Muscle of back (tissue), 13 donors: ENCODE results near the gene SIGLEC6. TPM values are rescaled to one million over a fixed set of nuclear protein-coding genes. Genes with fewer than 3 reads are reported as not detected.

Experiments used
- DNase-seq, 3 donors: peaks; one replicate each; pipeline versions ENCODE4 v3.0.0 to v3.0.0-alpha.2; 2013
- long read RNA-seq, 9 donors: transcript quantifications; one replicate each; lab custom pipeline, GENCODE V29; 2026
- polyA plus RNA-seq, 10 donors: library from polyadenylated mRNA; unstranded; fragments of 120-200 nt; gene quantifications; one replicate each; pipeline ENCODE4 v1.2.1, GENCODE V29; 2013; ENCODE audit not compliant: insufficient read length in 10 of 10

The SIGLEC6 gene
- under 1 TPM in 7 of 10 donors, not detected in 3; 0.11 to 0.46 (median 0.33) TPM for polyA plus RNA-seq
- long read RNA-seq, donor 1, result 0 reads
- long read RNA-seq, donor 2, result 0 reads
- long read RNA-seq, donor 3, result 0 reads
- long read RNA-seq, donor 4, result 0 reads
- long read RNA-seq, donor 5, result 0 reads
- long read RNA-seq, donor 6, result 0 reads
- long read RNA-seq, donor 7, result 0 reads
- long read RNA-seq, donor 8, result 0 reads
- long read RNA-seq, donor 9, result 0 reads

DNA sequence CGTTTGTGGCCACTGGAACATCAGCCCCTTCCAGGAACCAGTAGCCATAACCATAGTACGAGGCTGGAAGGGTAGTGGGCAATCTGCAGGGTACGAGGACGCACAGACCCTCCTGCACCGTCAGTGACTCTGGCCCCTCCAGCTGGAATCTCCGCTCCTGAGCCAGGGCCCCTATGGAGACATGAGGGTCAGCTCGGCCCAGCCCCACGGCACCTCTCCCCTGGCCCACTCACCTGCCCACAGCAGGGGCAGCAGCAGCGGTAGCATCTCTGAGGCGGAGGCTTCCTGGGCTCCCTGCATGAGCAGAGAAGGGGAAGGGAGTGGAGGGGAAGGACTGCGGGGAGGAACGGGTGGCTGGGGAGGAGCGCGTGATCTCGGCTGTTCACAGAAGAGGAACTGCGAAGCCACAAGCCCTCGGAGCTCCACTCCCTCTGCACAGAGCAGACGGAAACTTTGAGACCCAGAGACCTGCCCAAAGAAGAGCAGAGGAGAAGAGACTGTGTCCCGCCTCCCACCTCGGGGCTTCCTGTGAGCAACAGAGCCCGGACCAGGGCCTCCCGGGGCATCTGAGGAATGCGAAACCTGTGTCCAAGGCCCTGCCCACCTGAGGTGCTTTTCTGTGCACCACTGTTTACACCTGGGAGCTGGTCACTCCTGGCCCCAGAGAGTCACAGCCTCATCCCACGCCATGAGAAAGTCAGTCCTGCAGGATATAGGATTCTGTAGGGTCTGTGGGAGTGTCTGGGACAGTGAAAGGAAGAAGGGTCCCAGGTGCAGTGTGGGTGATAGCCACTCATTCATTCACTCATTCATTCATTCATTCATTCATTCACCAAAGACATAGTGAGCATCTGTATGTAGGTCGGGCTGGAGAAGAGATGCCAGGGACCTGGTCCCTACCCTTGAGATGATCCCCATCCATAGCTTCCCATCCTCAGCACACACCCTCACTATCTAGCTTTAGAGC is at the start of gene SIGLEC6:
Gene SIGLEC6 (minus strand): TSS at position 322 of the 967 bp plus-strand sequence. CDS start 22 bp downstream, at position 300.
- peak in 2 of 3 donors; percentile 47 to 55 for DNase-seq

DNA sequence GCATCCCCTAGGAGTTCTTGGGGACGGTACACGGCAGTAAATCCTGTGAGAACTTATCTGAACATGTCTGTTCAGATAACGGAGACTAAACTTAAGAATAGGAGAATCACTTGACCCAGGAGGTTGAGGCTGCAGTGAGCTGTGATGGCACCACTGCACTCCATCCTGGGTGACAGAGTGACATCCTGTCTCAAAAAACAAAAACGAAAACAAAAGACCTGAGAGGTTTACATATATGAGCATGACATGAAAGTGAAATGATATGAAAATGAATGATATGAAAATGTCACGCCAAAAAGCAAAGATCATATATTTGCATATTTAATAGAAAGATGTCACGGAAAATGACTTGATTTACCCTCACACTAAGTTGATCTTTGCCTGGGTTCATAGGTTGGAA is 45.4 kb upstream of the SIGLEC6 start:
- DNase-seq, result no peak

DNA sequence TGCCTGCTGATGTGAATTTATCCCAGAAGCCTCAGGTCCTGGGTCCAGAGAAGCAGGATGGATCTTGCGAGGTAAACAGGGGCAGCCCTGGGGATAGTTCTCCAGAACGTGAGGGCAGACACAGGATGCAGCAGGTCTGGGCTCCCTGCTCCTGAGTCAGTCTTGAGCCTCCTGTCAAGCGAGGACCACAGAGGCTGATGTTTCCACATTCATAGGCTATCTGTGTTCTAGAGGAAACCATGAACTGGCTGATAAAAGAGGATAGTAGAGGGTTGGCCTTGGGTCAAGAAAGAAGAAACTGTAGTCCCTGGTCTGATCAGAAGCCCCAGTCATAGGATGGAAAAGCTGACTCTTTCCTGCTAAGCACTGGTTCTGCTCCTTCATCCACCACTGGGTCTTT is 41.9 kb upstream of the SIGLEC6 start:
- DNase-seq, result no peak

DNA sequence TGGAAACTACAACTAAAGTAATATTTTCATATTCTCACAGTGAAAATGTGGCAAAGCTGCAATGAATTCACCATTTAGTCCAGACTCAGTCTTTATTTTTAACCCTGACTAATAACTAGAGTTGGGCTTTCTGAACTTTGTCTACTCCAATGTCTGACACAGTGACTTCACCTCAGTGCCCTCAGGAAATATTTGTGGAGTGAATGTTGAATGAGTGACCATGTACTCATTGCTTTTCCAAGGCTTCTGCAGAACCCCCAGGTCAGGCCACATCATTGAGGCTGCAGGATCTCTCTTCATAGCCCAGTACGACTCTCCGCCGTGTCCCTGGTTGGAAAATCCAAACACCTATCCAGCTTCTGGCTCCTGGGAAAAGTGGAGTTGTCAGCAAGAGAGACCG is 41.4 kb upstream of the SIGLEC6 start:
- no peak for DNase-seq

DNA sequence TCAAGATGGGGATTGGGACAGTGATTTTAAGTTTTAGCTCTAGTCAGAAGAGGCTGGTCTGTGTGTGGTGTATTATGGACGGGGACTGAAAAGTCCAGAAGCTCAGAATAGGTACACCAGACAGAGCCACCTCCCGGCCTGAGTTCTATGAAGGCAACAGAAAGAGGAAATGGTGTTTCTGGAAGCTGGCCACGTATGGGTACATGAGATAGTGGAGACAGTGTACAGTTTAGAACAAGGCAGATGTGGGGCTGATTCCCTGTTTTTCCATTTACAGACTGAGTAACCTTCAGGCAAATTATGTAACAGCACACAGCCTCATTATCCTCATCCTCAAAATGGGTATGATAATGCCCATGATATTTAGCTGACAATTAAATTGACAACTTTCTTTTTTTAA is 40.9 kb upstream of the SIGLEC6 start:
- DNase-seq, result no peak

DNA sequence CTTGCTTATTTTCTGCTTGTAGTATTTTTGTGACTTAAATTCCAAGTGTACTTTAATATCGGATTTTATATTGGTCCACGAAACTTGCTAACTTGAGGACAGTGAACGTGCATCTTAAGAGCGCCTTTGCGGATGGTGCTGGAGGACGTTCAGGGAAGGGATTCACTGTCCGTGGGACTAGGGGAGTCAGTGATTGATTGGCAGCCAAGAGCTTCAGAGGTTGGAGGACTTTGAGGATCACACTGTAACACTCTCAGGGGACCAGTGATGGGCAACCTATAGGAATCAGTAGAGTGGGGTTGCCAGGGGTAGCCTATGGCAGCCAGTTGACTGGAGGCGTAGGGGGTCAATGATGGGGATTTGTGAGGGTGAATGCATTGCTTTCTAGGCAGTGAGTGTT is 40.1 kb upstream of the SIGLEC6 start:
- no peak for DNase-seq

DNA sequence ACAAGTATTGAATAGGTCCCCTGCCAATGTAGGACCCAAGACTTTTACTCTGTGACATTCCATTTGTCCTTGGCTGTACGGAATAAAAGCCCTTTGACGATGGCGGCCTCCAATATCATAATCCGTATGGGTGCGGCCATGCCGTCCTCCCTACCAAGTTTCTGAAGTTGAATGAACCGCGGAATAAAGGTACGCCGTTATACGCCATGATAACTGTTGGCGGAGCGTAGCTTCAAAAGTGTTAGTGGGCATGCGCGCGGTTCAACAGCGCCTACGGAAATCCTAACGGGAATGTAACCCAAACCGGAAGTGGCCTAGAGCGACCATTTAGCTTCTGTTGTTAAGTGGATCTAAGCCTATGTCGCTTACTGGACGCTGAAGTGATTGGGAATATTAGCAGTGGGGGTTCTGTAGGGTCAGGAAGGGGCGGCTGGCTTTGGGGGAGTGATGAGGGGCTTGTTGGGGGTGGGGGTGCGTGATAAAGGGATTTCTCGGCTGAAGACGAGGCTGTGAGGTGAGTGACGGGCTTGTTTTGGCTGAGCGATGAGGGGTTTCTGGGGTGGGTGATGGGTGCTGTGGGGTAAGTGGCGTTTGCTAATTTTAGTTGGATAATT is 39.6 kb upstream of the SIGLEC6 start, which contains the start of gene ZNF175:
Gene ZNF175 (plus strand): TSS at position 322 of the 614 bp plus-strand sequence. CDS start 2,047 bp downstream, outside the sequence.
- peak; percentile 98 to 99 (median 99) for DNase-seq

DNA sequence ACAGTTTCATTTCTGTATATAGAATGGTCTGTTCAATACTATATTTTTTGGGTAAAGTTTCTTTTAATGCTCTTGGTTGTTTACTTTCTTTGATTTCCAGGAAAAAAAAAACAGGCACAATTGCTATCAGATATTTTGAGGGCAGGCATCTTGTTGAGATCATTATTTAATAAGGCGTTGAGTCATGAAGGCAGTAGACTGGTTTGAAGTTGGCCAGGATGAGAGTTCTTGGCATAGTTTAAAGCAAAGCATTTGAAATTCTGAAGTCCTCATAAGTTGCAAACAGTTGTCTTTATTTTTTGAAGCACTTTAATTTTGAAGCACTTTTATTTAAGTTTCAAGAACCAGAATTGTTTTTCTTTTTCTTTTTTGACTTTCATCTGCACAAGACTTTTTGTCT is 37.0 kb upstream of the SIGLEC6 start:
- no peak for DNase-seq

DNA sequence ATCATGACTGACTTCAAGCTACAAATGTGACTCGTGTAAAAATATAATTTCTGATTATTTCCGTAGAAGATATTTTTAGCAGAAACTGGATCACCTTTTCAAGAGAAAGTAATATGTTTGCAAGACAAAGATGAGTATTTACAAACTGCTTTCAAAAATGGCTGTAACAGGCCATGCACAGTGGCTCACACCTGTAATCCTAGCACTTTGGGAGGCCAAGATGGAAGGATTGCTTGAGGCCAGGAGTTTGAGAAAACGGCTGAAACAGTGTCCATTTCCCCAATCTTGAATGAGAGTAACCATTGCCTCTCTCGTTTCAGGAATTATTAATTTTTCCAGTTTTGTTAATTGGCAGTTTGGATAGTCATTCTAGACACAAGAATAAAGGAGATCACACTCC is 36.1 kb upstream of the SIGLEC6 start:
- DNase-seq, result no peak

DNA sequence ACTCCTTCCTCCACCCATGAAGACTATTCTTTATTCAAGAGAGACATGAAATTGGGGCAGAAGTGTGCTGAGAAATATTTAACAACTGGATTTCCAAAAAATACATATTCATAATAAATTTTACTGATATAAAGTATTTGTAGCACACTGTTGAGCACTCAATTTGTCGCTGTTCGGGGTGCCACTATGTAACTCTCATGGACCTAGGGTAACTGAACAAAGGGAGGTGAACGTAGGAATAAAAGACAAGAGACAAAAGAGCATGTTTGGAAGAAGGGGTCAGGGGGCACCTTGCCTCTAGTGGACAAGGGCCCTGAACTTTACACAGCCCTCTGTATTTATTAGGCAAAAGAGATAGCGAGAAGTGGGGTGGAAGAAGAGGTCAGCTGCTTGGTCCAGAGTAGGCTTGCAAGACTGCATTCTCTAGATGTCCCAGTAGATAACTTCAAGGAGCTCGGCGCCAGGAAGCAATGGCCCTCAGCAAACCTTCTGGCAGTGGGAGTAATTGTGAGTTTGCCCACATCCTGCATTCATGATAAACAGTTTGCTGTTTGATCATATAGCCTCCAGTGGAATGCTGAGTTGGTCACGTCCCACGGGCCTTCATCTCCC is 35.1 kb upstream of the SIGLEC6 start:
- DNase-seq, result no peak

DNA sequence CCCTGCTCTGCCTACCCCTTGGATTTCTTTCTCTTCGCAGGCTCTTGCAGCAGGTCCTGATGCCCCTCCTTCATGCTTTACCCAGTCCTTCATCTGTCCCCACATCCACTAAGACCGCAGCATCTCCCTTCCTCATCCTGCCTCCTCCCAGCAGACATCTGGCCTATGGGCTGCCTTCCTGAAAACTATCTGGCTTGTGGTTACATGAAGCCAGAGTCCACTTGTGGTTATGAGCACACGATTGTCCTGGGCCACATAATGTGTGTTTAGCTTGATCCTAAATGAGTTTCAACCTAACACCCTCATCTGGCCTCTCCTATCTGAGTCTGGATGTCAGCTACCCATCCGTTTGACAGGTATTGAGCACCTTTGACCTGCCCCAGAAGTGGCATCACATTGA is 34.1 kb upstream of the SIGLEC6 start:
- DNase-seq, result no peak

DNA sequence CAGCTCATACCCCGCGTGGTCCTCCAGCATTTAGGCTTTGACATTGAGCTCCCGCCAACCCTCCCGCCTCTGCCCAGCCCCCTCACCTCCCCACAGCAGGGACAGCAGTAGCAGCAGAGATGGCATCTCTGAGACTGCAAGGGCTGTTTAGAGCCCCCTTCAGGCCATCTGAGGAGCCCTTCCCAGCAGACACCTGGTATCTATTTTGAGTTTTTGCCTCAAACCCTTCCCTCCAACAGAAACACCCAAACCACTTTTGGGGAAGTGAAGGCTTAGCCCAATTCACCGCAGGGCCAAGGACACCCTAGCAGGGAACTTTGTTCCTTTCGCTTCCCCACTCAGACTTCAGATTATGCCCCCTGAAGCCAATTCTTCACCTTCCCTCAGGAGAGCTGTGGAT is 33.3 kb upstream of the SIGLEC6 start:
- no peak for DNase-seq

DNA sequence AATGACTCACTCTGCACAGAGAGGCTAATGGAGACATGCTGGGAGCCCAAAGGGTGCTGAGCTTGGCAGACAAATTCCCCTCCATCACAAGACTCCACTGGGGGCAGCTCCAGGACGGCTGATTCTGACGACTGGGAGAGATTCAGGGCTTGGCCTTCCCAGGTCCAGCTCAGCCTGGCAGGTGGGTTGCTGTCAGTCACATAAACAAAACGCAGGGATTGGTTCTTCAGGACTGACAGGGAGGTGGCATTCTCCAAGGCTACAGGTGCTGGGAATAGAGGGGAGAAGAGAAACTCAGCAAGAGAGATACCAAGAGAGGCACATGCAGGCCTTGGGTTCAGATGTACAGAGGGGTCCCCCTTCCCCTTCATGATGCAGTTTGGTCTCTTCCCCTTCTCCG is 28.9 kb upstream of the SIGLEC6 start:
- no peak for DNase-seq

DNA sequence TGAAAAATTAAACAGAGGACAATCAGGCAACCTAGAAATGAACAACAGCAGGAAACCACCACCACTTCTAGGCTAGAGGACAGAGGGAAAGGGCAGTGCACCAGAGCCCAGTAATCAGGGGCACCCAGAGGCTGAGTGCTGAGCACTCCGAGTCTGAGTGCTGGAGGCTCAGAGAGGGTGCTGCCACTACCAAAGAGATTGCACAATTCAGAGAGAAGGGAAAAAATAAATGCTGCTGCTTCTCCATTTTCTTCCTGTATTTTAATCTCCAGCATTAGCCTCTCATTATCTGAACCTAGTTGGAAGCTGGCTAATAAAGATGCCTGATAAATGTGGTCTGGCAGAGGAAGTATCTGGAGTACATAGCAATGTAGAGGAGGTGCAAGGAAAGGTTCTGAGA is 27.8 kb upstream of the SIGLEC6 start:
- DNase-seq, result no peak

DNA sequence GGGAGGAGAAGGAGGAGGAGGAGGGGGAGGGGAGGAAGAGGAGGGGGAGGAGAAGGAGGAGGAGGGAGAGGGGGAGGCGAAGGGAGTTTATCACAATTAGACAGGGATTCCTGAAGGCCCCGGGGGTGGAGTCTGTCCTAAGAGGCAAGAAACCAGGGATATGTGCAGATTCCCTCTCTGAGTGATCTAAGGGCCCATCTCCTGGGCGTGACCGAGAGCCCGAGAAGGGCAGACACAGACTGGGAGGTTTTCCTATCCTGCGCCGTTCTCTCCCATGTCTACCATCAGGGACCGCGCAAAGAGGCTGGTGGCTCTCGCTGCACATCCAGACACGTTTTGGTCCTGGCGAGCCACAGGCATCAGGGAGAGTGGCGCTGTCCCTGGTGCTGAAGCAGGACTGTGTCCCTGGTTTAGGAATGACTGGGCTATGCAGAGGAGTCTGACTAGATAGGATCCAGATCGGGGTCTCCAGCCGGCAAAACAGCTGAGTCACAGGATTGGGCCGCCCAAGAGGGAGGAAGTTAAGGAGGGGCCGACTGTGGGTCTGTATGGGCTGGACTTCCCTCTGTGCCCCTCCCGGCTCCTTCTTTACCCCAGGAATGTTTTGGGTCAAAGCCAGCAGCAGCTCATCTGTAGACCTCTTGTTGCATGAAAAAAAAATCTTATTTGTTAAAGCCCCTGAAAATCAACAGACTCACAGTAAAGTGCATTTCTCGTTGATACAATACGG is 21.7 kb upstream of the SIGLEC6 start:
- DNase-seq, result peak; percentile 60 to 87 (median 82)

DNA sequence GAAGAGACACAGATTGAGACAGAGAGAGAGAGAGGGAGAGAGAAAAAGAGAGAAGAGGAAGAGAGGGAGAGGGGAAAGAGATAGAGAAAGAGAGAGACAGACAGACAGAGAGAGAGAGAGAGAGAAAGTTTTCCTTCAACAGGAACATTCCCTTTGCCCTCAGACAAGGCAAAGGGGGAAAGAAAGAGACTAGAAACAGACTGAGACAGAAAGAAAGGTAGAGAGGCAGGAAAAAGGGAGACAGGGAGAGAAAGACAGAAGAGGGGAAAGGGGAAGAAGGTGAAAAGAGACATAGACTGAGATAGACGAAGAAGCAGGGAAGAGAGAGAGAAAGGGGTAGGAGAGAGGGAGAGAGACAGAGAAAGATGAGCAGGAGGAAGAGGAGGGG is 21.1 kb upstream of the SIGLEC6 start:
- DNase-seq, result no peak

DNA sequence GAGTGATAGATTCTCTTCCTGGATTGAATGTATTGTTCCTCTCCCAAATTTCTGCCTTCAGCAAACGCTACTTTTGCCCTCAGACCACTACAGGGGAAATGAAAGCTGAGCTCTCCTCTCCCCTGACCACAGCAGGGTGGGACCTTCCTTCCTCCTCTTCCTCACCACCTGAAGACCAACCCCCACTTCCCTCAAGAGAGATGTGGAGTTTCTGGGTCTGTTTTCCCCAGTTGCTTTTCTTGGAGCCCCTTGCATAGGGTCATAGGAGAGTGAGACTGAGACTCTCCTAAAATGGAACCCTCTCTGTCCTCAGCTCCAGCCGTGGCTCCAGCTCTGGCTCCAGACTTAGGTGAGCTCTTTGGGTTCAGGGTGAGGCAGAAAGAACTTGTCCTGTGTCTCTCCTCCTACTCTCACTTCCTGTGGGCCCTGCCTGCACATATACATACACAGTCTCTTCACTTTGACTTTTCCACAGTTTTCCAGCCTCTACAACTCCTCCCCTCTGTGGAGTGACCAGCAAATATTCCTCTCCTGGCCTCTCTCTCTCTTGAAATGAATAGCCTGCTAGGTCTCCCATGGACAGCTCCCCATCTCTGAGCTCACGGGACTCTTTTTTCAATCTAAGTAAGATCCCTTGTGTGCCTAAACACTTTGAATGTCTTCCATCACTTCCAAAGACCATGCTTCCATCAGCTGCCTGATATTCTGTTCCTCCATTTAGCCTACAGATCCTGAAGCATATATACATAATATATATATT is 20.4 kb upstream of the SIGLEC6 start:
- DNase-seq, result no peak

DNA sequence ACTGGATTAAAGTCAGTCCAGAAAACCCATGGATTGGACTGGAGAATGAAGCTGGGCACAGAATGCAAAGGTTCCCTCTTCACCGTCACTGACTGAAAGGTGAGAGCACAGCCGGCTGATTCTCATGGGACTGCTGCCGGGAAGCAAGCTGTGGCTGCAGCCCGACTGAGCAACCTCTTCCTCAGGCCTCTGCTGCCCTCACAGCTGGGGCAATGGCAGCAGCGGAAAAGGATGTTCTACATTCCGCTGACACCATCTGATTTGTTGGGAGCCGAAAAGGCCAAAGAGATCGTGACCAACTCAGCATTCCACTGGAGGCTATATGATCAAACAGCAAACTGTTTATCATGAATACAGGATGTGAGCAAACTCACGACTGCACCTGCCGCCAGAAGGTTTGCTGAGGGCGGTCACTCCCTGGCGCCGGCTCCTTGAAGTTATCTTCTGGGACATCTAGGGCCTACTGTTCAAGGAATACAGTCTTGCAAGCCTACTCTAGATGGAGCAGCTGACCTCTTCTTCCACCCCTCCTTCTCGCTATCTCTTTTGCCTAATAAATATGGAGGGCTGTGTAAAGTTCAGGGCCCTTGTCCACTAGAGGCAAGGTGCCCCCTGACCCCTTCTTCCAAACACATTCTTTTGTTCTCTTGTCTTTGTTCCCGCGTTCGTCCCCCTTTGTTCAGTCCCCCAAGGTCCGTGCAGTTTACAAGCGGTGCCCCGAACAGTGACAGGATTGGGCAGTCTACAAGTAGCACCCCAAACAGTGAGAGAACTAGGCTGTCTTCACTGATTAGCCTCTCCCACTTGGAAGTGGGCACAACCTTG is 19.6 kb upstream of the SIGLEC6 start:
- DNase-seq, result no peak

DNA sequence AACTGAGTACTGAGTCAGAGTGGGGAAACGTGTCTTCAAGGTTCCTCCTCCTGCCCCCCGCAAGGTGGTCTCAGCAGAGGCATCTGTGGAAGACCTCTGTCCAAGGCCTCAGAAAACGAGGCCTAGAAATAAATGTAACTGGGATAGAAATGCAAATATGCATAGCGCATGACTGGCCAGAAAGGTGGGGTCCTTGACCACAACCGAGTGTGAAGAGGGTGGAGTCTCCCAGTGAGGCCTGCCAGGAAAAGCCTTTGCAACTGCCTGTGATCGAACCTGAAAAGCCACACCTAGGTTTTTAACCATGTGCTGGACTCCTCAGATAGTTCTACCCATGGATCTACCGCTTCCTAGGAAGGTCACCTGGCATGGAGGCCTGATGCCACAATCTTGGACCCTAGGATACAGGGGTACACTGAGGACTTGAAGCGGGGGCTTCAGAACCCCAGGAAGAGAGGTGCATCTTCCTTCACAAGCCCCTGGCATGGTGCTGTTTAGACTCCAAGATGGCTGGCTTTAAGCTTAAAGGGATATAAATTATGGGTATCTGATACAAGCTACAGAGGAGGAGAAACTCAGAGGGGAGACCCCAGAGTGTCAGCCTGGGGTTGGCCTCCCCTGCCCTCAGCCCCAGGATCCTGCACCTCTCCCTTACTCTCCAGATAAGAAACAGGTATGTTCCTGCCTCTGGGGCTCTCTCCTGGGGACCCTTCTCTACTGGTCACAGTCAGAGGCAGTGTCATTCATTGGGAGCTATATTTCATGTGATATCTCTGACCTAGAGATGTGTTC is 18.3 kb upstream of the SIGLEC6 start:
- no peak for DNase-seq
